GM23338 (cell line): ENCODE measurements around the gene CDY2B. TPM values are rescaled to one million over a fixed set of nuclear protein-coding genes. Genes with fewer than 3 reads are reported as not detected.
"Not testable (repeated sequence)": the region's sequence is repeated elsewhere in the genome, so short reads cannot be mapped to it uniquely, and the experiment has no call there.

Experiments
- ATAC-seq: fragments of 200-7000 bp; cut with Tn5 transposase; 3 replicates; pipeline ENCODE4 v1.9.1; 2020
- DNase-seq: peaks from one replicate; pipeline ENCODE4 v3.0.0-alpha.2; 2015; ENCODE audit warnings: low spot score
- H2AFZ ChIP-seq: fragments of 200-600 bp; sonication (generic); 2 replicates; pipeline ENCODE4 v1.8.0; 2016; ENCODE audit warnings: antibody characterized with exemption, mild to moderate bottlenecking, moderate library complexity
- H3F3A ChIP-seq: fragments of 200-600 bp; sonication (generic); replicated peaks from 2 replicates; pipeline ENCODE4 v1.8.0; 2017; ENCODE audit warnings: antibody characterized with exemption, mixed run types, low read depth
- H3K27ac ChIP-seq: fragments of 200-600 bp; sonication (generic); 2 replicates; pipeline ENCODE4 v1.6.1; 2016; ENCODE audit warnings: low read depth
- H3K27me3 ChIP-seq: fragments of 200-600 bp; sonication (generic); 2 replicates; pipeline ENCODE4 v1.8.0; 2016; ENCODE audit warnings: mild to moderate bottlenecking, mixed run types, moderate library complexity; ENCODE audit not compliant: insufficient read depth
- H3K36me3 ChIP-seq: fragments of 200-600 bp; sonication (generic); 2 replicates; pipeline ENCODE4 v1.8.0; 2016; ENCODE audit warnings: mild to moderate bottlenecking; ENCODE audit not compliant: insufficient read depth
- H3K4me1 ChIP-seq: fragments of 200-600 bp; sonication (generic); 2 replicates; pipeline ENCODE4 v1.8.0; 2016; ENCODE audit warnings: mild to moderate bottlenecking, moderate library complexity; ENCODE audit not compliant: insufficient read depth
- H3K4me2 ChIP-seq: fragments of 200-600 bp; sonication (generic); 2 replicates; pipeline ENCODE4 v1.7.1; 2017; ENCODE audit warnings: mixed run types
- H3K4me3 ChIP-seq: fragments of 200-600 bp; sonication (generic); 2 replicates; pipeline ENCODE4 v1.6.1; 2016; ENCODE audit warnings: mixed run types
- H3K79me2 ChIP-seq: fragments of 200-600 bp; sonication (generic); replicated peaks from 2 replicates; pipeline ENCODE4 v1.8.0; 2017; ENCODE audit warnings: mild to moderate bottlenecking; ENCODE audit not compliant: insufficient read depth
- H3K9me2 ChIP-seq: fragments of 200-600 bp; sonication (generic); 2 replicates; pipeline ENCODE4 v1.8.0; 2017; ENCODE audit not compliant: insufficient read depth
- H4K20me1 ChIP-seq: fragments of 200-600 bp; sonication (generic); replicated peaks from 2 replicates; pipeline ENCODE4 v1.8.0; 2017; ENCODE audit warnings: mild to moderate bottlenecking; ENCODE audit not compliant: insufficient read depth
- H3K27ac Mint-ChIP-seq: 2 replicates; pipeline ENCODE4 v1.8.0; 2020; ENCODE audit warnings: inconsistent platforms, mild to moderate bottlenecking, moderate library complexity, mixed read lengths
- H3K27me3 Mint-ChIP-seq: 3 replicates; pipeline ENCODE4 v1.8.0; 2022; ENCODE audit warnings: low read depth, mild to moderate bottlenecking, moderate library complexity, mixed read lengths, inconsistent platforms; ENCODE audit not compliant: insufficient read depth, poor library complexity
- H3K36me3 Mint-ChIP-seq: 3 replicates; pipeline ENCODE4 v1.8.0; 2021; ENCODE audit warnings: low read depth, mild to moderate bottlenecking, inconsistent platforms, moderate library complexity, mixed read lengths
- H3K4me1 Mint-ChIP-seq: 3 replicates; pipeline ENCODE4 v1.8.0; 2020; ENCODE audit warnings: mild to moderate bottlenecking, inconsistent platforms, mixed read lengths
- H3K4me3 Mint-ChIP-seq: 3 replicates; pipeline ENCODE4 v1.8.0; 2021; ENCODE audit warnings: moderate library complexity, mild to moderate bottlenecking, inconsistent platforms, mixed read lengths
- H3K9me3 Mint-ChIP-seq: 3 replicates; pipeline ENCODE4 v1.8.0; 2020; ENCODE audit warnings: moderate library complexity, mild to moderate bottlenecking, inconsistent platforms, mixed read lengths
- polyA plus RNA-seq: library from polyadenylated mRNA; unstranded; fragments of >200 nt; fragmentation: Nextera tagmentation; extraction: Ambion mirVana; gene quantifications from 2 replicates; pipeline ENCODE4 v1.2.1, GENCODE V29; 2016
- total RNA-seq: library from RNA; depleted of rRNA; stranded (reverse); fragments of >200 nt; shearing (Covaris generic); gene quantifications from 2 replicates; pipeline ENCODE4 v1.2.3, GENCODE V29; 2014; rRNA removed

Gene CDY2B
- total and polyA plus RNA-seq, 2 experiments from 2014 or later: not detected

- H3K4me3 Mint-ChIP-seq, H3K27ac Mint-ChIP-seq, H3K4me1 ChIP-seq, H2AFZ ChIP-seq, H3K27me3 Mint-ChIP-seq, H3K27me3 ChIP-seq, H3K9me2 ChIP-seq, H3K4me3 ChIP-seq, H4K20me1 ChIP-seq, H3K4me1 Mint-ChIP-seq, H3F3A ChIP-seq, H3K4me2 ChIP-seq, DNase-seq, H3K79me2 ChIP-seq, H3K9me3 Mint-ChIP-seq, ATAC-seq, H3K36me3 ChIP-seq, H3K27ac ChIP-seq, H3K36me3 Mint-ChIP-seq: not testable (repeated sequence)
These were observed 30.9 kb downstream of the CDY2B start for GRCh38 chrY:17849131-17849530.

- not testable (repeated sequence) for H3K79me2 ChIP-seq, H3K27me3 ChIP-seq, H3K27me3 Mint-ChIP-seq, H2AFZ ChIP-seq, H3K4me2 ChIP-seq, H3K36me3 Mint-ChIP-seq, H3F3A ChIP-seq, H4K20me1 ChIP-seq, DNase-seq, H3K9me3 Mint-ChIP-seq, H3K4me3 Mint-ChIP-seq, H3K27ac ChIP-seq, H3K4me1 Mint-ChIP-seq, H3K4me3 ChIP-seq, H3K36me3 ChIP-seq, H3K9me2 ChIP-seq, H3K4me1 ChIP-seq, H3K27ac Mint-ChIP-seq
- peak; percentile 75 for ATAC-seq
These were observed 47.9 kb downstream of the CDY2B start for GRCh38 chrY:17832149-17832548.

Other genes starting within 250 kb of the CDY2B start
- not detected in 2 replicates for gene CDY2A, start 145.6 kb upstream of the CDY2B start, total RNA-seq
- gene CDY2A, start 145.6 kb upstream of the CDY2B start, polyA plus RNA-seq: not detected in 2 replicates